ENCODE results near the gene GJA4. TPM values are rescaled to one million over a fixed set of nuclear protein-coding genes. Genes with fewer than 3 reads are reported as not detected.

GJA4 gene
- total and polyA plus RNA-seq, 8 donors: 21.1 to 34.7 (median 29.1) TPM

- H3K9me3 ChIP-seq: no peaks in the 10 kb centered on the region
- intact Hi-C loops (cut with DNase I): loop anchor here in 1 of 2 donors (10.0 kb wide), 1 partner anchor 281 kb away; no protein-coding TSS in a partner anchor
- DNase-seq (no peak), ATAC-seq (no peak)
- no peaks in the 10 kb centered on the region for H3K4me1 ChIP-seq
- H3K36me3 ChIP-seq: no peaks in the 10 kb centered on the region
- TF ChIP-seq, protein P1, sequence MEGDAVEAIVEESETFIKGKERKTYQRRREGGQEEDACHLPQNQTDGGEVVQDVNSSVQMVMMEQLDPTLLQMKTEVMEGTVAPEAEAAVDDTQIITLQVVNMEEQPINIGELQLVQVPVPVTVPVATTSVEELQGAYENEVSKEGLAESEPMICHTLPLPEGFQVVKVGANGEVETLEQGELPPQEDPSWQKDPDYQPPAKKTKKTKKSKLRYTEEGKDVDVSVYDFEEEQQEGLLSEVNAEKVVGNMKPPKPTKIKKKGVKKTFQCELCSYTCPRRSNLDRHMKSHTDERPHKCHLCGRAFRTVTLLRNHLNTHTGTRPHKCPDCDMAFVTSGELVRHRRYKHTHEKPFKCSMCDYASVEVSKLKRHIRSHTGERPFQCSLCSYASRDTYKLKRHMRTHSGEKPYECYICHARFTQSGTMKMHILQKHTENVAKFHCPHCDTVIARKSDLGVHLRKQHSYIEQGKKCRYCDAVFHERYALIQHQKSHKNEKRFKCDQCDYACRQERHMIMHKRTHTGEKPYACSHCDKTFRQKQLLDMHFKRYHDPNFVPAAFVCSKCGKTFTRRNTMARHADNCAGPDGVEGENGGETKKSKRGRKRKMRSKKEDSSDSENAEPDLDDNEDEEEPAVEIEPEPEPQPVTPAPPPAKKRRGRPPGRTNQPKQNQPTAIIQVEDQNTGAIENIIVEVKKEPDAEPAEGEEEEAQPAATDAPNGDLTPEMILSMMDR (IDR thresholded peaks at IDR 0.05): no peak
- peaks cover 0 to 44% of the 10 kb centered on the region in 2 donors for H3K27me3 ChIP-seq
- no peak overlapping the region for H3K27ac ChIP-seq
- H3K4me3 ChIP-seq: no peak overlapping the region
These were observed 46.7 kb upstream of the GJA4 start for GRCh38 chr1:34746101-34746500.

DNA sequence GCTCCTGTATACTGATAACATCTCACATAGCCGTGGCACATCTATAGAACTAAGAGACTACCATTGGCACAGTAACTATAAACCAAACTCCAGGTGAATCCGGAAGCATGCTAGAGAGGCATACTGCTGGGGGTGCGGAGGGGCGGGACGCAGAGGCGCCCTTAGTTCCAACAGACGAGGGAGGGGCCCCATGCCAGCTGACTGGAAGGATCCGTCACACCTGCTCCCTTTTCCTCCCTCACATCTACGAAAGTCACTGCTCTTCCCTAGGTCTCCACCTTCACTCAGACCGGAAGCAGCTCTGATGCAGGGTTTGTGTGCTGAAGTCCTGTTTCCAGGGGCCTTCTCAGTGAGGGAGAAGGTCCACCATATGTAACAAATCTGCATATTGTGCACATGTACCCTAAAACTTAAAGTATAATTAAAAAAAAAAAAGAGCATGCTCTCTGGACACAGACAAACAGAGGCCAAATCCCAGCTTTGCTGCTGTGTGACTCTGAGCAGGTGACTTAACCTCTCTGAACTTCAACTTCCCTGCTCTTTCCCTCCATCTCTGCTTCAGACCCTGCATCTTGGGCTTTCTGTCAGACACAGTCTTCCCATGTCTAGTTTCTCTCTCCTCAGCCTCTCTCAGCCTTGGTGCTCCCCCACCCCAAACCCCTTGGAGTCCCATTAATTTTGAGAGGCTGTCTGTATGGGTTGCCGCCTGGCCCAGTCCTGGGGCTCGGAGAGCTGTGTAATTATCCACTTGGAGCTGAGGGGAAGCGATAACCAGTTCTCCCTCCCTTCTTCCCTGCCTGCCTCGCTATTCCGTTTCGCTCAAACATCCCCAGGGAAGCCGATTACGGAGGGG, 45.8 kb upstream of the GJA4 start:
- no peaks in the 10 kb centered on the region for H3K4me1 ChIP-seq
- H3K4me3 ChIP-seq: no peak overlapping the region
- no peak for ATAC-seq
- no peak overlapping the region for H3K27ac ChIP-seq
- intact Hi-C loops (cut with DNase I): loop anchor here in 1 of 2 donors (10.0 kb wide), 1 partner anchor 282 kb away; no protein-coding TSS in a partner anchor
- TF ChIP-seq, protein P1 (IDR thresholded peaks at IDR 0.05): no peak
- no peaks in the 10 kb centered on the region for H3K9me3 ChIP-seq
- no peaks in the 10 kb centered on the region for H3K36me3 ChIP-seq
- DNase-seq: no peak
- peaks cover 0 to 40% of the 10 kb centered on the region in 2 donors for H3K27me3 ChIP-seq

DNA sequence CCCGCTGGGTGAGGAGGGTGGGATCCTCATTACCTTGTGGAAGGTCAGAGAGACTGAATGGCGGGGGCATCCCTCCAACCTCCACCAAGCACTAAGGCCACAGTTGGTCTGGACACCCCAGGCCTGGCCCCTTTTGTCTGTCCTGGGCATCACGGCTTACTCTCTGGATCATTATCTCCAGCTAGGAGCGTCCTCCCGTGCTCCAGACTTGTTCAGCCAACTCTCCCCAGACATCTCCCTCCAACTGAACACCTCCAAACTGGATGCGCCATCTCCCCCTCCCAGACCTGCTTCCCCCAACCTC, 45.2 kb upstream of the GJA4 start:
- no peak overlapping the region for H3K4me3 ChIP-seq
- H3K27me3 ChIP-seq: peaks cover 0 to 35% of the 10 kb centered on the region in 2 donors
- H3K27ac ChIP-seq: no peak overlapping the region
- DNase-seq: no peak
- no peaks in the 10 kb centered on the region for H3K36me3 ChIP-seq
- H3K4me1 ChIP-seq: no peaks in the 10 kb centered on the region
- no peaks in the 10 kb centered on the region for H3K9me3 ChIP-seq
- intact Hi-C loops (cut with DNase I): loop anchor here in 1 of 2 donors (10.0 kb wide), 1 partner anchor 283 kb away; no protein-coding TSS in a partner anchor
- TF ChIP-seq, protein P1 (IDR thresholded peaks at IDR 0.05): no peak
- no peak for ATAC-seq

DNA sequence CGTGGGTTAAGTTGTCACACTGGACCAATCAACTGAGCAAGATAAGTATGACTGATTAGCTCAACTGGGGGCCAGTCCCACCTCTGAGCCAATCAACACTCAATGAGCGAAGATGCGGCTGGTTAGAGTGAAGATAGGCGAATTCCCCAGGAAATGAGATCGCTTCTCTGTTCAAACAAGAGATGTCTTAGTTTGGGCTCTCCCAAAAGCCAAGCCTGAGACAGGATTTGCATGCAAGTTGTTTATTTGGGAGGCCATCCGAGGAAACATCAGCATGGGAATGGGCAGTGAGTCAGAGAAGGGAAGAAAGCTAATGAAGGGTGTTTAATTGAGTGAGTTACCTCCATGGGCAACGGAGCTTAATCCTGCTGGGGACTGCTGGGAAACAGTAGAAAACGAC, 42.8 kb upstream of the GJA4 start:
- Histone ChIP-seq H3K4me1 (no peaks in the 10 kb centered on the region), H3K36me3 (no peaks in the 10 kb centered on the region), H3K4me3 (no peak overlapping the region), H3K27me3 (peaks cover 0 to 27% of the 10 kb centered on the region in 2 donors), H3K27ac (no peak overlapping the region), H3K9me3 (no peaks in the 10 kb centered on the region)
- DNase-seq (no peak), ATAC-seq (no peak)
- TF ChIP-seq, protein P1 (IDR thresholded peaks at IDR 0.05): no peak
- intact Hi-C loops (cut with DNase I): loop anchor here in 1 of 2 donors (10.0 kb wide), 1 partner anchor 285 kb away; no protein-coding TSS in a partner anchor

GRCh38 chr1:34750610-34751009, 42.2 kb upstream of the GJA4 start:
- Histone ChIP-seq H3K9me3 (no peaks in the 10 kb centered on the region), H3K27me3 (peaks cover 0 to 21% of the 10 kb centered on the region in 2 donors), H3K27ac (no peak overlapping the region), H3K36me3 (no peaks in the 10 kb centered on the region), H3K4me1 (no peaks in the 10 kb centered on the region), H3K4me3 (no peak overlapping the region)
- TF ChIP-seq, protein P1 (IDR thresholded peaks at IDR 0.05): no peak
- DNase-seq (no peak), ATAC-seq (no peak)
- intact Hi-C loops (cut with DNase I): no loop called here
